GM23338 (cell line): ENCODE results near the gene HCAR2. TPM values are rescaled to one million over a fixed set of nuclear protein-coding genes. Genes with fewer than 3 reads are reported as not detected.

Experiments
- ATAC-seq: fragments of 200-7000 bp; cut with Tn5 transposase; 3 replicates; pipeline ENCODE4 v1.9.1; 2020
- DNase-seq: peaks from one replicate; pipeline ENCODE4 v3.0.0-alpha.2; 2015; ENCODE audit warnings: low spot score
- H2AFZ ChIP-seq: fragments of 200-600 bp; sonication (generic); 2 replicates; pipeline ENCODE4 v1.8.0; 2016; ENCODE audit warnings: antibody characterized with exemption, mild to moderate bottlenecking, moderate library complexity
- H3F3A ChIP-seq: fragments of 200-600 bp; sonication (generic); replicated peaks from 2 replicates; pipeline ENCODE4 v1.8.0; 2017; ENCODE audit warnings: antibody characterized with exemption, mixed run types, low read depth
- H3K27ac ChIP-seq: fragments of 200-600 bp; sonication (generic); 2 replicates; pipeline ENCODE4 v1.6.1; 2016; ENCODE audit warnings: low read depth
- H3K27me3 ChIP-seq: fragments of 200-600 bp; sonication (generic); 2 replicates; pipeline ENCODE4 v1.8.0; 2016; ENCODE audit warnings: mild to moderate bottlenecking, mixed run types, moderate library complexity; ENCODE audit not compliant: insufficient read depth
- H3K36me3 ChIP-seq: fragments of 200-600 bp; sonication (generic); 2 replicates; pipeline ENCODE4 v1.8.0; 2016; ENCODE audit warnings: mild to moderate bottlenecking; ENCODE audit not compliant: insufficient read depth
- H3K4me1 ChIP-seq: fragments of 200-600 bp; sonication (generic); 2 replicates; pipeline ENCODE4 v1.8.0; 2016; ENCODE audit warnings: mild to moderate bottlenecking, moderate library complexity; ENCODE audit not compliant: insufficient read depth
- H3K4me2 ChIP-seq: fragments of 200-600 bp; sonication (generic); 2 replicates; pipeline ENCODE4 v1.7.1; 2017; ENCODE audit warnings: mixed run types
- H3K4me3 ChIP-seq: fragments of 200-600 bp; sonication (generic); 2 replicates; pipeline ENCODE4 v1.6.1; 2016; ENCODE audit warnings: mixed run types
- H3K79me2 ChIP-seq: fragments of 200-600 bp; sonication (generic); replicated peaks from 2 replicates; pipeline ENCODE4 v1.8.0; 2017; ENCODE audit warnings: mild to moderate bottlenecking; ENCODE audit not compliant: insufficient read depth
- H3K9me2 ChIP-seq: fragments of 200-600 bp; sonication (generic); 2 replicates; pipeline ENCODE4 v1.8.0; 2017; ENCODE audit not compliant: insufficient read depth
- H4K20me1 ChIP-seq: fragments of 200-600 bp; sonication (generic); replicated peaks from 2 replicates; pipeline ENCODE4 v1.8.0; 2017; ENCODE audit warnings: mild to moderate bottlenecking; ENCODE audit not compliant: insufficient read depth
- H3K27ac Mint-ChIP-seq: 2 replicates; pipeline ENCODE4 v1.8.0; 2020; ENCODE audit warnings: inconsistent platforms, mild to moderate bottlenecking, moderate library complexity, mixed read lengths
- H3K27me3 Mint-ChIP-seq: 3 replicates; pipeline ENCODE4 v1.8.0; 2022; ENCODE audit warnings: low read depth, mild to moderate bottlenecking, moderate library complexity, mixed read lengths, inconsistent platforms; ENCODE audit not compliant: insufficient read depth, poor library complexity
- H3K36me3 Mint-ChIP-seq: 3 replicates; pipeline ENCODE4 v1.8.0; 2021; ENCODE audit warnings: low read depth, mild to moderate bottlenecking, inconsistent platforms, moderate library complexity, mixed read lengths
- H3K4me1 Mint-ChIP-seq: 3 replicates; pipeline ENCODE4 v1.8.0; 2020; ENCODE audit warnings: mild to moderate bottlenecking, inconsistent platforms, mixed read lengths
- H3K4me3 Mint-ChIP-seq: 3 replicates; pipeline ENCODE4 v1.8.0; 2021; ENCODE audit warnings: moderate library complexity, mild to moderate bottlenecking, inconsistent platforms, mixed read lengths
- H3K9me3 Mint-ChIP-seq: 3 replicates; pipeline ENCODE4 v1.8.0; 2020; ENCODE audit warnings: moderate library complexity, mild to moderate bottlenecking, inconsistent platforms, mixed read lengths
- CREB1 ChIP-seq: fragments of 250-450 bp; sonication (Bioruptor Pico); IDR thresholded peaks from 2 replicates; pipeline ENCODE4 v1.5.0; 2020; ENCODE audit warnings: low read depth, mild to moderate bottlenecking, moderate library complexity
- CTCF ChIP-seq, 2 experiments: fragments of 200-600 bp in 1 of 2; sonication (generic) in 1 of 2; conservative IDR thresholded peaks; 2 replicates each; pipeline versions ENCODE4 v1.5.1 to v1.6.1; 2016 to 2017; ENCODE audit warnings: antibody characterized with exemption in 2 of 2, low read depth in 2 of 2, mild to moderate bottlenecking in 2 of 2, moderate library complexity in 1 of 2
- ETS1 ChIP-seq: IDR thresholded peaks from 2 replicates; pipeline ENCODE4 v1.6.1; 2016; ENCODE audit warnings: antibody characterized with exemption
- EZH2 ChIP-seq: fragments of 200-600 bp; sonication (generic); IDR thresholded peaks from one replicate; pipeline ENCODE4 v1.8.0; 2017; ENCODE audit warnings: antibody characterized with exemption, mild to moderate bottlenecking, low read depth; ENCODE audit not compliant: unreplicated experiment
- EZH2phosphoT487 ChIP-seq: fragments of 200-600 bp; sonication (generic); IDR thresholded peaks from one replicate; pipeline ENCODE4 v1.8.1; 2018; ENCODE audit warnings: antibody characterized with exemption; ENCODE audit not compliant: unreplicated experiment
- JUNB ChIP-seq: IDR thresholded peaks from one replicate; pipeline ENCODE4 v1.6.1; 2016; ENCODE audit warnings: antibody characterized with exemption; ENCODE audit not compliant: unreplicated experiment
- NANOG ChIP-seq: IDR thresholded peaks from 2 replicates; pipeline ENCODE4 v1.6.1; 2016; ENCODE audit warnings: antibody characterized with exemption, borderline replicate concordance
- POLR2AphosphoS5 ChIP-seq: IDR thresholded peaks from 2 replicates; pipeline ENCODE4 v1.6.1; 2016; ENCODE audit warnings: antibody characterized with exemption, low read depth
- REST ChIP-seq: IDR thresholded peaks from one replicate; pipeline ENCODE4 v1.6.1; 2018; ENCODE audit warnings: antibody characterized with exemption; ENCODE audit not compliant: unreplicated experiment
- STAT1 ChIP-seq: IDR thresholded peaks from one replicate; pipeline ENCODE4 v1.6.1; 2016; ENCODE audit warnings: antibody characterized with exemption; ENCODE audit not compliant: unreplicated experiment
- ZNF114 ChIP-seq: fragments of 250-450 bp; sonication (Bioruptor Pico); IDR thresholded peaks from 2 replicates; pipeline ENCODE4 v1.5.0; 2020; ENCODE audit warnings: mild to moderate bottlenecking, moderate library complexity
- ZNF331 ChIP-seq: fragments of 250-450 bp; sonication (Bioruptor Pico); IDR thresholded peaks from 2 replicates; pipeline ENCODE4 v1.5.0; 2020; ENCODE audit warnings: low read depth, mild to moderate bottlenecking, moderate library complexity
- ZNF462 ChIP-seq: fragments of 250-450 bp; sonication (Bioruptor Pico); IDR thresholded peaks from 2 replicates; pipeline ENCODE4 v1.5.0; 2020; ENCODE audit warnings: mild to moderate bottlenecking, moderate library complexity
- polyA plus RNA-seq: library from polyadenylated mRNA; unstranded; fragments of >200 nt; fragmentation: Nextera tagmentation; extraction: Ambion mirVana; gene quantifications from 2 replicates; pipeline ENCODE4 v1.2.1, GENCODE V29; 2016
- total RNA-seq: library from RNA; depleted of rRNA; stranded (reverse); fragments of >200 nt; shearing (Covaris generic); gene quantifications from 2 replicates; pipeline ENCODE4 v1.2.3, GENCODE V29; 2014

The HCAR2 gene
- total and polyA plus RNA-seq, 2 experiments from 2014 or later: not detected

- Mint-ChIP-seq H3K27ac (no peak overlapping the region), H3K36me3 (no peaks in the 10 kb centered on the region), H3K4me3 (no peak overlapping the region), H3K9me3 (no peaks in the 10 kb centered on the region), H3K27me3 (peaks cover 2% of the 10 kb centered on the region), H3K4me1 (peaks cover 3% of the 10 kb centered on the region)
- Histone ChIP-seq H4K20me1 (no peaks in the 10 kb centered on the region), H2AFZ (no peak overlapping the region), H3K27ac (no peak overlapping the region), H3K4me1 (no peaks in the 10 kb centered on the region), H3K36me3 (no peaks in the 10 kb centered on the region), H3K27me3 (no peaks in the 10 kb centered on the region), H3K79me2 (no peaks in the 10 kb centered on the region), H3K4me3 (no peak overlapping the region), H3K4me2 (no peak overlapping the region), H3K9me2 (no peaks in the 10 kb centered on the region), H3F3A (no peaks in the 10 kb centered on the region)
- TF ChIP-seq POLR2AphosphoS5 (no peak), CTCF (conservative IDR thresholded peaks at IDR 0.05; ENCODE audit: low read depth in 2 of 2) (no peak), EZH2 (no peak), ZNF462 (CRISPR knock-in tag) (no peak), ZNF331 (no peak), NANOG (no peak), EZH2phosphoT487 (no peak), ETS1 (no peak), ZNF114 (no peak), CREB1 (CRISPR knock-in tag) (no peak), REST (no peak), JUNB (no peak), STAT1 (no peak)
- DNase-seq: no peak
- no peak for ATAC-seq
Observed at GRCh38 chr12:122687086-122687485, 16.1 kb downstream of the HCAR2 start.
